HepG2 (cell line): ENCODE results near the gene LBR. TPM values are rescaled to one million over a fixed set of nuclear protein-coding genes. Genes with fewer than 3 reads are reported as not detected.
A peak's percentile ranks its signal among the peaks of the same experiment; 100 is the strongest.

Source experiments
- ARID5B ChIP-seq: IDR thresholded peaks from 2 replicates; pipeline ENCODE4 v1.4.0; 2020; ENCODE audit warnings: mild to moderate bottlenecking, missing genetic modification reagents
- BCL6 ChIP-seq: IDR thresholded peaks from 2 replicates; pipeline ENCODE4 v1.6.1; 2016; ENCODE audit warnings: missing genetic modification reagents, missing compliant biosample characterization
- FOXK2 ChIP-seq: fragments of 450-650 bp; IDR thresholded peaks from 2 replicates; pipeline ENCODE4 v1.6.1; 2016
- MEF2D ChIP-seq: sonication (generic); formaldehyde crosslinking; IDR thresholded peaks from 2 replicates; pipeline ENCODE4 v1.5.1; 2020; ENCODE audit warnings: mild to moderate bottlenecking, missing genetic modification reagents
- PPARG ChIP-seq: conservative IDR thresholded peaks from 2 replicates; pipeline ENCODE4 v1.6.1; 2016; ENCODE audit warnings: missing biosample characterization, missing genetic modification reagents
- SP2 ChIP-seq: sonication (generic); formaldehyde crosslinking; IDR thresholded peaks from 2 replicates; pipeline ENCODE4 v1.5.1; 2020; ENCODE audit warnings: mild to moderate bottlenecking, missing genetic modification reagents
- SRSF1 ChIP-seq: fragments of 200-400 bp; formaldehyde crosslinking; optimal IDR thresholded peaks from 2 replicates; pipeline ENCODE3; 2017; ENCODE audit warnings: mild to moderate bottlenecking, low read depth, low read length, moderate library complexity
- TFDP1 ChIP-seq: IDR thresholded peaks from 2 replicates; pipeline ENCODE4 v1.6.1; 2016; ENCODE audit warnings: missing compliant biosample characterization, missing genetic modification reagents, borderline replicate concordance
- ZBTB20 ChIP-seq: sonication (generic); formaldehyde crosslinking; IDR thresholded peaks from 2 replicates; pipeline ENCODE4 v1.8.1; 2023; ENCODE audit warnings: missing genetic modification reagents, low read depth, mild to moderate bottlenecking, borderline replicate concordance
- ZFP62 ChIP-seq: sonication (generic); formaldehyde crosslinking; IDR thresholded peaks from 2 replicates; pipeline ENCODE4 v1.4.0; 2020; ENCODE audit warnings: missing genetic modification reagents
- ZFP82 ChIP-seq: sonication (generic); formaldehyde crosslinking; IDR thresholded peaks from 2 replicates; pipeline ENCODE4 v1.5.1; 2020; ENCODE audit warnings: mild to moderate bottlenecking, missing genetic modification reagents, borderline replicate concordance
- ZNF10 ChIP-seq: sonication (generic); formaldehyde crosslinking; IDR thresholded peaks from 2 replicates; pipeline ENCODE4 v1.4.0; 2020; ENCODE audit warnings: mild to moderate bottlenecking, low read depth, missing genetic modification reagents, borderline replicate concordance
- ZNF230 ChIP-seq: sonication (generic); formaldehyde crosslinking; IDR thresholded peaks from 2 replicates; pipeline ENCODE4 v1.4.0; 2020; ENCODE audit warnings: mild to moderate bottlenecking, missing genetic modification reagents
- ZNF460 ChIP-seq: sonication (generic); formaldehyde crosslinking; IDR thresholded peaks from 2 replicates; pipeline ENCODE4 v1.5.1; 2020; ENCODE audit warnings: missing genetic modification reagents, mild to moderate bottlenecking, borderline replicate concordance
- ZNF580 ChIP-seq: IDR thresholded peaks from 2 replicates; pipeline ENCODE4 v1.6.1; 2016; ENCODE audit warnings: low read depth, borderline replicate concordance
- ZNF607 ChIP-seq: sonication (generic); formaldehyde crosslinking; IDR thresholded peaks from 2 replicates; pipeline ENCODE4 v1.5.1; 2020; ENCODE audit warnings: missing genetic modification reagents, mild to moderate bottlenecking, borderline replicate concordance
- ZNF7 ChIP-seq: IDR thresholded peaks from 2 replicates; pipeline ENCODE4 v1.6.1; 2016; ENCODE audit warnings: missing biosample characterization, missing genetic modification reagents
- polyA plus RNA-seq, 8 experiments: library from polyadenylated mRNA; depleted of rRNA in 3 of 8; stranded (reverse) in 7 of 8; unstranded in 1 of 8; fragments of >200 nt; fragmentation: Illumina TruSeq in 4 of 8; extraction: Trizol in 4 of 8; gene quantifications; 2 replicates each; pipeline versions ENCODE4 v1.2.1 to v1.2.3, GENCODE V29; 2011 to 2016; ENCODE audit warnings: low read depth in 4 of 8, missing spikeins in 1 of 8, mixed read lengths in 1 of 8; ENCODE audit not compliant: insufficient read depth in 1 of 8
- total RNA-seq, 5 experiments: library from RNA; depleted of rRNA; stranded (reverse); fragments of >200 nt; fragmentation: Illumina TruSeq; extraction: Trizol; gene quantifications; 2 replicates each; pipeline ENCODE4 v1.2.3, GENCODE V29; 2016; ENCODE audit warnings: low read depth in 1 of 5

LBR gene
- total and polyA plus RNA-seq, 2 of the 13 experiments (the other 11 are each of a cell fraction or from before 2014, with no cell fraction given) = 38.9 to 76.7 TPM

GRCh38 chr1:225450491-225451191 lies 22.8 kb upstream of the LBR start (continued):
- TF ChIP-seq ZNF10 (CRISPR knock-in tag) (no peak), ZNF580 (CRISPR knock-in tag) (0 out of 2 replicates have a peak, but pooled peaks have one; percentile 25), BCL6 (CRISPR knock-in tag) (peak; percentile 61; the same call in 1 of the 2 replicates), ARID5B (CRISPR knock-in tag) (peak; percentile 86), PPARG (CRISPR knock-in tag) (0 out of 2 replicates have a peak, but pooled peaks have one; percentile 32), MEF2D (CRISPR knock-in tag) (0 out of 2 replicates have a peak, but pooled peaks have one; percentile 26), SP2 (0 out of 2 replicates have a peak, but pooled peaks have one; percentile 19), ZNF7 (no peak), ZFP62 (CRISPR knock-in tag) (no peak), ZNF460 (CRISPR knock-in tag) (peak; percentile 90), ZFP82 (CRISPR knock-in tag) (no peak), FOXK2 (no peak), ZNF607 (CRISPR knock-in tag) (peak; percentile 72; the same call in 1 of the 2 replicates), ZNF230 (CRISPR knock-in tag) (no peak), ZBTB20 (CRISPR knock-in tag) (peak; percentile 99; the same call in 1 of the 2 replicates), TFDP1 (CRISPR knock-in tag) (no peak), SRSF1 (no peak)
